HG03457 (cell line): ENCODE data around the gene TUBGCP6.
"Not testable (repeated sequence)": the region's sequence is repeated elsewhere in the genome, so short reads cannot be mapped to it uniquely, and the experiment has no call there.

Experiments
- ATAC-seq: cut with Tn5 transposase; IDR thresholded peaks from one replicate; pipeline ENCODE4 v1.9.1; 2021; ENCODE audit warnings: moderate number of reproducible peaks; ENCODE audit not compliant: unreplicated experiment

Gene TUBGCP6

DNA sequence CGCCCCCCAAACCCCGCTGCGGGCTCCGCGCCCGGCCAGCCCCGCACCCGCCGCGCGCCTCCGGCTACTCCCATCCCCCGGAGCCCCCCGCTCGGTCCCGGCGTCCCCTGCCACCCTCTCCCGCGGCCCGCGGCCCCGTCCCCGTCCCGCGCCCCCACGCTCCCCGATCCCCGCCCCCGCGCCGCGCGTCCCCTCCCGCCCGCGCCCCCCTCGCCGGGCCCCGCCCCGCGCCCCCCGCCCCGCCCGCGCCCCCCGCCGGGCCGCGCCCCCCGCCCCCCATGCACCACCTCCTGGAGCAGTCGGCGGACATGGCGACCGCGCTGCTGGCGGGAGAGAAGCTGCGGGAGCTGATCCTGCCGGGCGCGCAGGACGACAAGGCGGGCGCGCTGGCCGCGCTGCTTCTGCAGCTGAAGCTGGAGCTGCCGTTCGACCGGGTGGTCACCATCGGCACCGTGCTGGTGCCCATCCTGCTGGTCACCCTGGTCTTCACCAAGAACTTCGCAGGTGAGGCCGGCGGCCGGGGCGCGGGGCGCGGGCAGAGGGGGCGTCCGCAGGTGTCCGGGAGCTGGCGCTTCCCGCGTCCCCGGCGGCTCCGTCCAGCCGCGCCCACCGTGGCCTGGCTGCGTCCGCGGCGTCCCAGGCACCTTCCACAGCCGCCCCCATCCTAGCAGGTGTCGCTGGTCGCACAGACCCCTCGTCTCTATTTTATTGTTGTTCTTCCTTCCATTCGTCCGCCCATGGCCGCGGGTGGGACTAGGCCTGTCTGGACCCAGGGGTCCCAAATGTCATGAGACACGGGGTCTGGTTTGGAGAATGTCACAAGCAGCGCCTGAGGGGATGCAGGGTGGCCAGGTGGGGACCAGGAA is 74.1 kb downstream of the TUBGCP6 start, which contains the start of gene PANX2:
Gene PANX2 (plus strand): TSS at position 279 of the 866 bp plus-strand sequence. CDS start 0 bp downstream, at position 279.
- ATAC-seq: no peak

DNA sequence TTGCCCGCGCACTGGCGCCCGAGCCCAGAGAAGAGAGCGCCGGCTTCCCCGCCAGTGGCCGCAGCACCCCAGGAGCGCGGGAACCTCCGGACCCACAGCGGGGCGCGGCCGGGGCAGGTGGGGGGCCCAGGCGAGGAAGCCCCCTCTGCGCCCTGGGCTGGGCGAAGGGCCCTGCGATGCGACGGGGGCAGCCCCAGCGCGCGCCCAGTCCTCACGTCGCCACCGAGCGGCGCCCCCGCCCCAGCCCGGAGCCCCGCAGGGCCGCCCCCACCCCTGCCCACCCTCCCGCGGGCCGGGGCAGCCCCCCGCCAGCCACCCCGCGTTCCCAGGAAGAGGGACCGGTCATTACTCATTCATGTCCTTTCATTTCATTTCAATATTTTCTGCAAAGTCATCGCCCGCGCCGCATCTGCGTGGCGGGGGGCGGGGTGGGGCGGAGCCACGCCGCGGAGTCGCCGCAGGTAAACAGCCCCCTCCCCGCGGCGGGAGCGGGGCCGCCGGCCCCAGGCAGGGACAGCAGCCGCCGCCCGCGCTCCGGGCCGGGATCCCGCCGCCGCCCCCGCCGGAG is 75.0 kb downstream of the TUBGCP6 start:
- no peak for ATAC-seq

DNA sequence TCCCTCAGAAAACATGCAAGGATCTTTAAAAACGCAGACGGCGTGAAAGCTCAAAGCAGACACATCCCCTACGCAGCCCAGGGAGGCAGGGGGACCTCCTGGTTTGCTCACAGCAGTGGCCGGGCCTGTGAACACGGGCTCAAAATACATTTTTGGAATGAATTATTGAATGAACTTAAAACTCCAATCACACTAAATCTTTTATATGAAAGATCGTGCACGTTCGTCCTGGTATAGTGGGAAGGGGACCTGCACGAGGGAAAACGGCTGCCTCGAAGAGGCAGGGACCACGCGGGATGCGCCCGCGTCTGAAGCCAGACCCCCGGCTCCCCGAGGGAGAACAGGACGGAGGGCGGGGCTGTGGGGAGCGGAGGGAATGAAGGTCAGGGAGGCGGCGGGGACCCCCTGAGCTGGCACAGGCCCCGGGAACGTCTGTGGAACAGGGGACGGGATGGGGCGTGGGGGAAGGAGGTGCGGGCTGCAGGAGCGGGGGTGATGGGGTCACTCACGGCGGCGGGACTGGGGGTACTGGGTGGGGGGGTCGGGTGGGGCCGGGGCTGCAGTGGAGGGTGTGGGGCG is 75.6 kb downstream of the TUBGCP6 start:
- ATAC-seq: no peak

DNA sequence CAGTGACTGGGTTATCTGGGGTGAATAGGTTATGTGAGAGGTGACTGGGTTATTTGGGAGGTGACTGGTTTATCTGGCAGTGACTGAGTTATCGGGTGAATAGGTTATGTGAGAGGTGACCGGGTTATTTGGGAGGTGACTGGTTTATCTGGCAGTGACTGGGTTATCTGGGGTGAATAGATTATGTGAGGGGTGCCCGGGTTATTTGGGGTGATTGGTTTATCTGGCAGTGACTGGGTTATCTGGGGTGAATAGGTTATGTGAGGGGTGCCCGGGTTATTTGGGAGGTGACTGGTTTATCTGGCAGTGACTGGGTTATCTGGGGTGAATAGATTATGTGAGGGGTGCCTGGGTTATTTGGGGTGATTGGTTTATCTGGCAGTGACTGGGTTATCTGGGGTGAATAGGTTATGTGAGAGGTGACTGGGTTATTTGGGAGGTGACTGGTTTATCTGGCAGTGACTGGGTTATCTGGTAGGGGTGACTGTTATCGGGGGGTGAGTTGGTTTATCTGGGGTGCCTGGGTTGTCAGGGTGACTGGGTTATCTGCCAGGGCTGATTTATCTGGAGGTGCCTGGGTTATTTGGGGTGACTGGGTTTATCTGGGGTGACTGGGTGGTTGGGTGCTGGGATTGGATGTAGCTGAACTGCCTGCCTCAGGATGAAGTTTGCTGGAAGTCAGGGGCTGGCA is 76.2 kb downstream of the TUBGCP6 start:
- ATAC-seq: not testable (repeated sequence)

DNA sequence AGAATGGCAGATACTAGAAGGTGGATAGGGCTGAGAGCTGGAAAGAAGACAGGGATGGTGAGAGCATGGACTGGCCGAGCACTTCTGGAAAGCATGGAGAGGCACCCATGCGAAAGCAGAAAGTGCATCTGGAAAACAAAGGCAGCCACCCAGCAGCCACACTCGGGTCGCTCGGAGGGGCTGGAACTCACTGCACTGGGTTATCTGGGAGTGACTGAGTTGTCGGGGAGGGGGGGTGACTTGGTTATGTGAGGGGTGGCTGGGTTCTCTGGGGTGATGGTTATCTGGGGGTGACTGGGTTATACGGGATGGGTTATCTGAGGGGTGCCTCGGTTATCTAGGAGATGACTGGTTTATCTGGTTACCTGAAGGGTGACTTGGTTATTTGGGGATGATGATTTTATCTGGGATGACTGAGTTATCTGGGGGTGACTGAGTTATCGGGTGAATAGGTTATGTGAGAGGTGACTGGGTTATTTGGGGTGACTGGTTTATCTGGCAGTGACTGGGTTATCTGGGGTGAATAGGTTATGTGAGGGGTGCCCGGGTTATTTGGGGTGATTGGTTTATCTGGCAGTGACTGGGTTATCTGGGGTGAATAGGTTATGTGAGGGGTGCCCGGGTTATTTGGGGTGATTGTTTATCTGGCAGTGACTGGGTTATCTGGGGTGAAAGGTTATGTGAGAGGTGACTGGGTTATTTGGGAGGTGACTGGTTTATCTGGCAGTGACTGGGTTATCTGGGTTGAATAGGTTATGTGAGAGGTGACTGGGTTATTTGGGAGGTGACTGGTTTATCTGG is 76.9 kb downstream of the TUBGCP6 start:
- no peak for ATAC-seq
